Nephron (organoid): Measurements from ENCODE around the gene CTIF.

Source experiments
- H3K27ac Mint-ChIP-seq, 3 experiments: 2 replicates each; pipeline ENCODE4 v1.8.0; 2020; ENCODE audit warnings: mixed read lengths in 3 of 3, mild to moderate bottlenecking in 2 of 3, moderate library complexity in 1 of 3
- H3K27me3 Mint-ChIP-seq: 2 replicates; pipeline ENCODE4 v1.8.0; 2021; ENCODE audit warnings: low read depth, mild to moderate bottlenecking, moderate library complexity, mixed read lengths
- H3K36me3 Mint-ChIP-seq: 2 replicates; pipeline ENCODE4 v1.8.0; 2020; ENCODE audit warnings: low read depth, mixed read lengths
- H3K4me1 Mint-ChIP-seq: 2 replicates; pipeline ENCODE4 v1.8.0; 2020; ENCODE audit warnings: mixed read lengths
- H3K4me3 Mint-ChIP-seq, 3 experiments: 2 replicates each; pipeline ENCODE4 v1.8.0; 2020; ENCODE audit warnings: mild to moderate bottlenecking in 3 of 3, mixed read lengths in 3 of 3, moderate library complexity in 2 of 3
- H3K9me3 Mint-ChIP-seq: 2 replicates; pipeline ENCODE4 v1.8.0; 2020; ENCODE audit warnings: mixed read lengths
- TF ChIP-seq, protein P1 (sequence below), 3 experiments: fragments of 200-600 bp; sonication (generic); IDR thresholded peaks; one replicate each; pipeline ENCODE4 v1.5.0; 2021; ENCODE audit warnings: antibody characterized with exemption in 3 of 3; ENCODE audit not compliant: unreplicated experiment in 3 of 3

The CTIF gene

DNA sequence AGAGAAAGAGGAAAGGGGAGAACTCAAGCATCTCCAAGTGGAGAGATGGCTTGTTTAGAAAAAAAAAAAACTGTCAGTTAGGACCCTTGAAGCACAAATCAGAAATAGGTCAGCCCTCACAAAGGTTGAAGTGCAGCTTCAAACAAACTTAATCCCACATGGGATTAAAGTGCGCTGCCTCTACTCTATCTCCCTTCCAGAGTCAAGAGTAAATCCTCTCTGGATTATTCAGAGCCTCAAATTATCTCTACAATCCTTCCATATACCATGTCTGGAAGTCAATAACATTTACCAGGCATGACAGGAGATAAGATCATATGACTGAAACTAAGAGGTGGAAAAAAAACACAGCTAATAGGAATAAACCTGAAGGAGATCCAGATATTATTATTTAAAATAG is 342.1 kb downstream of the CTIF start:
- Mint-ChIP-seq H3K36me3 (peaks cover 11% of the 10 kb centered on the region), H3K4me3 (no peak overlapping the region), H3K27ac (no peak overlapping the region), H3K27me3 (peaks cover 5% of the 10 kb centered on the region), H3K9me3 (no peaks in the 10 kb centered on the region), H3K4me1 (peaks cover 38% of the 10 kb centered on the region)
- TF ChIP-seq, protein P1, sequence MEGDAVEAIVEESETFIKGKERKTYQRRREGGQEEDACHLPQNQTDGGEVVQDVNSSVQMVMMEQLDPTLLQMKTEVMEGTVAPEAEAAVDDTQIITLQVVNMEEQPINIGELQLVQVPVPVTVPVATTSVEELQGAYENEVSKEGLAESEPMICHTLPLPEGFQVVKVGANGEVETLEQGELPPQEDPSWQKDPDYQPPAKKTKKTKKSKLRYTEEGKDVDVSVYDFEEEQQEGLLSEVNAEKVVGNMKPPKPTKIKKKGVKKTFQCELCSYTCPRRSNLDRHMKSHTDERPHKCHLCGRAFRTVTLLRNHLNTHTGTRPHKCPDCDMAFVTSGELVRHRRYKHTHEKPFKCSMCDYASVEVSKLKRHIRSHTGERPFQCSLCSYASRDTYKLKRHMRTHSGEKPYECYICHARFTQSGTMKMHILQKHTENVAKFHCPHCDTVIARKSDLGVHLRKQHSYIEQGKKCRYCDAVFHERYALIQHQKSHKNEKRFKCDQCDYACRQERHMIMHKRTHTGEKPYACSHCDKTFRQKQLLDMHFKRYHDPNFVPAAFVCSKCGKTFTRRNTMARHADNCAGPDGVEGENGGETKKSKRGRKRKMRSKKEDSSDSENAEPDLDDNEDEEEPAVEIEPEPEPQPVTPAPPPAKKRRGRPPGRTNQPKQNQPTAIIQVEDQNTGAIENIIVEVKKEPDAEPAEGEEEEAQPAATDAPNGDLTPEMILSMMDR (IDR thresholded peaks at IDR 0.05; ENCODE audit: unreplicated experiment in 3 of 3), result no peak

DNA sequence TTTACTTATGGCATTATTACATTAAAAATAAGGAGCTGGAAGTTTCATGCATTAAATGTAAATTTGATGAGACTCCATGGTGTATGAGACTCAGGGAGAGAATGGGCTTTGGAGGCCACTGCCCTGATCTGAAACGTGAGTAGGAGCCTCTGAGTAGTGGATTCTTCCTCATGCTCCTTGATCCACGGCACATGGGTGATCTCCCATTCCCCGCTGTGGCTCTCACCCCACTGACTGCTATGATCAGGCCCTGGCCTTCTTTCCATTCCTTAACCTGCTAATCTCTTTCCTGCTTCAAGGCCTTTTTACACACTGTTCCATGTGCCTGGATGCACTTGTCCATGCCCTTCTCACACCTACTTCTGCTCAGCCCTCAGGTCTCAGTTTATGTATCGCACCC is 343.5 kb downstream of the CTIF start:
- Mint-ChIP-seq H3K9me3 (no peaks in the 10 kb centered on the region), H3K4me3 (no peak overlapping the region), H3K27ac (peak overlapping the region in 2 of 3 experiments; percentile 3 to 16), H3K4me1 (peaks cover 36% of the 10 kb centered on the region), H3K27me3 (peaks cover 5% of the 10 kb centered on the region), H3K36me3 (peaks cover 11% of the 10 kb centered on the region)
- TF ChIP-seq, protein P1 (IDR thresholded peaks at IDR 0.05; ENCODE audit: unreplicated experiment in 3 of 3), result no peak

DNA sequence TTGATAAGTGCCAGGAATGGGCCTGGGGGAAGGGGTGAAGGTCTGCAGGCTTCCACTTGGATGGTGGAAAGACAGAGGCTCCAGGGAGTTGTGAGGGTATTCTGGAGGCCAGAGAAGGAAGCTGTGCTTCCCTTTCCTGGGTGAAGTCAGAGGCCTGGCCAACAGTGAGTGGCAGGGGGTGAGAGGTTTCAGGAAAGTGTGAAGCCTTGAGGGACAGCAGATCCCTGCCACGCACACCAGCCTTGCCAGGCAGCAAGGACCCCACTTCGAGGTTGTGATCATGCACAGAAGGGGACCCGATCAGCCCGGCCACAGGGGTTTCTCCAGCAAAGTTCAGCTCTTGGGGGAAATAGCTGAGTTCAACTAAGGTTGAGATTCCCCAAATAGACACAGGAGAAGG is 345.5 kb downstream of the CTIF start:
- Mint-ChIP-seq H3K9me3 (no peaks in the 10 kb centered on the region), H3K27ac (peak overlapping the region; percentile 24 to 65 (median 59)), H3K4me1 (peaks cover 44% of the 10 kb centered on the region), H3K27me3 (peaks cover 5% of the 10 kb centered on the region), H3K4me3 (peak overlapping the region in 1 of 3 experiments; percentile 2), H3K36me3 (peaks cover 11% of the 10 kb centered on the region)
- TF ChIP-seq, protein P1 (IDR thresholded peaks at IDR 0.05; ENCODE audit: unreplicated experiment in 3 of 3), result no peak

DNA sequence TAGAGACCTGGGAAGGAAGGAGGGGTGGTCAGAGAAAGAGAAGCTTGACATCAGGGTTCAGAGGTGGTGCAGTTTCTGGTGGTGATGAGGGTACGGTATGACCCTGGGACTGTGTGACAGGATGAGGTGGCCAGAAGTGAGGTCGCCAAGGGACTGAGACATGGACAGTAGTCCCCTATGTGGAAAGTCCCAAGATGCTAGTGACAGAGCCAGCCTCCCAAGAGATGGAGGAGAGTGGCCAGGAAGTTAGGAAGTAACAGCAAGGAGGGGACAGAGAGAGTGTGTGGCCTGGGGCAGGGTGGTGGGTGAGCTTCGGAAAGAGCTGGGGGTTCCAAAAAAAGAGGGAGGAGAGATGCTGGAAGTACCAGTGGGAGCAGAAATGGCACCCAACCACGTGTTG is 345.9 kb downstream of the CTIF start:
- TF ChIP-seq, protein P1 (IDR thresholded peaks at IDR 0.05; ENCODE audit: unreplicated experiment in 3 of 3), result no peak

DNA sequence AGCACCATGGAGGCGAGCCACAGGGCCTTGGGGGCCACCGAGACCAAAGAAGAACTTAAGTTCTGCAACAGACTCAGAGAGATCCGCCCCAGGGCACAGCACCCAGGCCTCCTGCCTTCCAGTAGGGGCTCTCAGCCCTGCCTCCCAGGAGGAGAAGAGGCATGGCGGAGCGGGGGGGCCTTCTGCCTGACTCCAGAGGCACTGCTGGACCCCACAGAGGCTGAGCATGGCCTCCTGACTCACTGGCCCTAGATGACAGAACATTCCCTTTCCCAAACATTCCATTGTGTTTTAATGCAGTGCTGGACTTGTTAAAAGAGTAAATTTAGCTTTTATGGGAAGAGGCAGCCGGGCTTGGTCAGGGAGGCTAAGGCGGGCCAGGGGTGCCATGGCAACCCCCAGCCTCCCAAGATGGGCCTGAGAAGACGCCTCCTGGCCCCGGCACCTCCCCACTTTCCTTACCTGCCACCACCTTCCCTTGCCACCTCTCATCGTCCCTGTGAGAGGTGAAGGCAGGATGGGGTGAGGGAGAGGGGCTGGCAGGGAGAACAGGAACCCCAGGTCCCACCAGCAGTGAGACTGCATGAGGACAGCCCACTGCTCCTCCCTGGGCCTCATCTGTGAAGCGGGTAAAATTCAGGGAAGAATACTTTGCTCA is 346.6 kb downstream of the CTIF start:
- Mint-ChIP-seq H3K36me3 (peaks cover 7% of the 10 kb centered on the region), H3K4me1 (peaks cover 55% of the 10 kb centered on the region), H3K9me3 (no peaks in the 10 kb centered on the region), H3K27ac (peak overlapping the region in 2 of 3 experiments; percentile 59 to 65), H3K27me3 (no peaks in the 10 kb centered on the region), H3K4me3 (no peak overlapping the region)
- TF ChIP-seq, protein P1 (IDR thresholded peaks at IDR 0.05; ENCODE audit: unreplicated experiment in 3 of 3), result no peak

More for the DNA sequence above, 345.9 kb downstream of the CTIF start:
- peaks cover 2% of the 10 kb centered on the region for H3K27me3 Mint-ChIP-seq
- H3K27ac Mint-ChIP-seq, result peak overlapping the region; percentile 24 to 65 (median 59)
- no peaks in the 10 kb centered on the region for H3K9me3 Mint-ChIP-seq
- peaks cover 11% of the 10 kb centered on the region for H3K36me3 Mint-ChIP-seq
- H3K4me1 Mint-ChIP-seq, result peaks cover 49% of the 10 kb centered on the region
- H3K4me3 Mint-ChIP-seq, result peak overlapping the region in 1 of 3 experiments; percentile 2

DNA sequence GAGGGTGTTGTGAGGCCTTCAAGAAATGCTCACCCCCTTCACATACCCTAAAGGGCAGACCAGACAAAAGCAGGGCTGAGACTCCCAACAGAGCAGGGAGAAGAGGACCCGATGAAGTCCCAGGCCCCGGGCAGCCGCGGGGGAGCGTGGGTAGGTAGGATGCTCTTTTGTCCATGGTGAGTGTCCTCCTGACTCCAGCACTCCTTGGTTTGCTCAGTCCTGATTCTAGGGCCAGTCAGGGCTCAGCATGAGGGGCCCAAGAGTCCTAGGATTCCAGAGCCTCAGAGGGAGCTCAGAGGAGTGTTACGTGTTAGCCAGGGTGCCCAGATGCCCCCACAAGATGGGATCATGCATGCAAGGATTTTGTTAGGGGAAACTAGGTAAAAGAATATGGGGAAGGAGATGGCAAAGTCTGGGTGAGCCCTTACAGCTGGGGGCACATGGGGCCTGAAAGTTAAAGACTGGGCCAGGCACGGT is 347.1 kb downstream of the CTIF start:
- Mint-ChIP-seq H3K27ac (peak overlapping the region in 2 of 3 experiments; percentile 59 to 65), H3K4me1 (peaks cover 60% of the 10 kb centered on the region), H3K9me3 (no peaks in the 10 kb centered on the region), H3K36me3 (peaks cover 1% of the 10 kb centered on the region), H3K27me3 (no peaks in the 10 kb centered on the region), H3K4me3 (no peak overlapping the region)
- TF ChIP-seq, protein P1 (IDR thresholded peaks at IDR 0.05; ENCODE audit: unreplicated experiment in 3 of 3), result no peak
